Measurements from ENCODE around the gene NUSAP1. TPM values are rescaled to one million over a fixed set of nuclear protein-coding genes. Genes with fewer than 3 reads are reported as not detected.

The NUSAP1 gene
- polyA plus RNA-seq, 1 experiment, result 33.9 TPM

DNA sequence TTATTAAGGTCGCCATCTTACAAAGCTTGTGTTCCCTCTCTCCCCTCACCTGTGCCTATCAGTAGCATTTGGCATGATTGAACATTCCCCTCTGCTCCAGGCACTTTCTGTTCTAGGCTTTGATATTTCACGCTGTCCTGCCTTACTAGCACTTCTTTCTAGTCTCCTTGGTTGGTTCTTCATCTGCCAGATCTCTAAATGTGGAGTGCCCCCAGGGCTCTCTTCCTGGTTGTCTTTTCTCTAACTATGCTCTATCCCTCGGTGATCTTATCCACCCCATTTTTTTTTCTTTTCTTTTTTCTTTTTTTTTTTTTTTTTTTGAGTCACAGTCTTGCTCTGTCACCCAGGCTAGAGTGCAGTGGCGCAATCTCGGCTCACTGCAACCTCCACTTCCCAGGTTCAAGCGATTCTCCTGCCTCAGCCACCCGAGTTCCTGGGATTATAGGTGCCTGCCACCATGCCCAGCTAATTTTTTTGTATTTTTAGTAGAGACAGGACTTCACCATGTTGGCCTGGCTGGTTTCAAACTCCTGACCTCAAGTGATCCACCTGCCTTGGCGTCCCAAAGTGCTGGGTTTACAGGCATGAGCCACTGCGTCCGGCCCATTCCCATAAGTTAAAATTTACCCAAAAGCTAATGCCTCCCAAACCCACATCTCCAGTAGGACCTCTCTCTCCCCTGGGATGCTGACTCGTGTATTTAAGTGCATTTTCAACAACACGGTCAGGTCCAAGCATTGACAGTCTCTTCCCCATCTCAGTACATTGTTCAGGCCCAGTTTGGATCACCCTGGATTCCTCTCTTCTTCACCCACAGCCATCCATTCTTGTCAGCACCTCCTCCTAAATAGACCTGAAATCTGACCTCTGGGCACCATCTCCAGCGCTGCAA is 5.2 kb downstream of the NUSAP1 start:
- Histone ChIP-seq H3K27ac (ENCODE audit: low read depth, low read length) (no peak overlapping the region), H3K4me3 (ENCODE audit: low read depth, low read length) (no peak overlapping the region), H3K27me3 (ENCODE audit: control insufficient read depth, insufficient read depth, low read length) (no peaks in the 10 kb centered on the region), H3K9me3 (ENCODE audit: control insufficient read depth, insufficient read depth, low read length) (no peaks in the 10 kb centered on the region)
- no peak for DNase-seq (ENCODE audit: low read depth, low spot score)
- TF ChIP-seq, protein P1, sequence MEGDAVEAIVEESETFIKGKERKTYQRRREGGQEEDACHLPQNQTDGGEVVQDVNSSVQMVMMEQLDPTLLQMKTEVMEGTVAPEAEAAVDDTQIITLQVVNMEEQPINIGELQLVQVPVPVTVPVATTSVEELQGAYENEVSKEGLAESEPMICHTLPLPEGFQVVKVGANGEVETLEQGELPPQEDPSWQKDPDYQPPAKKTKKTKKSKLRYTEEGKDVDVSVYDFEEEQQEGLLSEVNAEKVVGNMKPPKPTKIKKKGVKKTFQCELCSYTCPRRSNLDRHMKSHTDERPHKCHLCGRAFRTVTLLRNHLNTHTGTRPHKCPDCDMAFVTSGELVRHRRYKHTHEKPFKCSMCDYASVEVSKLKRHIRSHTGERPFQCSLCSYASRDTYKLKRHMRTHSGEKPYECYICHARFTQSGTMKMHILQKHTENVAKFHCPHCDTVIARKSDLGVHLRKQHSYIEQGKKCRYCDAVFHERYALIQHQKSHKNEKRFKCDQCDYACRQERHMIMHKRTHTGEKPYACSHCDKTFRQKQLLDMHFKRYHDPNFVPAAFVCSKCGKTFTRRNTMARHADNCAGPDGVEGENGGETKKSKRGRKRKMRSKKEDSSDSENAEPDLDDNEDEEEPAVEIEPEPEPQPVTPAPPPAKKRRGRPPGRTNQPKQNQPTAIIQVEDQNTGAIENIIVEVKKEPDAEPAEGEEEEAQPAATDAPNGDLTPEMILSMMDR (IDR thresholded peaks at IDR 0.05; ENCODE audit: low read depth, low read length), result no peak
- ChIA-PET CTCF (no interaction called here), POLR2A (no interaction called here)

DNA sequence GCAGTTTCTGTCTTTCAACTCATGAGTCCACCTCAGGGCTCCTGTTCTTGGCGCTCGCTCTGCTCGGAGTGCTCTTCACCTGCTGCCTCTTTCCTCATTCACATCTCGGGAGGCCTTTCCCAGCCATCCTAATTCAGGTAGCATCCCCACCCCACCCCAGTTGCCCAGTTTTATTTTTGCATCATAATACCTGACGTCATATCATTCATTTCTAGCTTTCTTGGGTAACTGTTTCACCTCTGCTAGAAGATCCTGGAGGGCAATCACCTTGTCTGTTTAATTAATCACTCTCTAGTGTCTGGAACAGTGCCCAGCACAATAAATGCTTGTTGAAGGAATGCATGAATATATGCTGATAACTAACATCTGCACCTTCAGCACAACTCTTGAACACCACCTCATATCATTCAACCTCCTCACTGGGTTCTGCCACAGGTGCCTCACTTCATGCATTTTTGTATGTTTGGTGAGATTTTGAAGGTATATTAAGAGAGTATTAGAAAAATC is 7.6 kb downstream of the NUSAP1 start:
- Histone ChIP-seq H3K27me3 (ENCODE audit: control insufficient read depth, insufficient read depth, low read length) (no peaks in the 10 kb centered on the region), H3K27ac (ENCODE audit: low read depth, low read length) (no peak overlapping the region), H3K4me3 (ENCODE audit: low read depth, low read length) (no peak overlapping the region), H3K9me3 (ENCODE audit: control insufficient read depth, insufficient read depth, low read length) (no peaks in the 10 kb centered on the region)
- CTCF ChIA-PET, result no interaction called here
- no peak for DNase-seq (ENCODE audit: low read depth, low spot score)
- TF ChIP-seq, protein P1 (IDR thresholded peaks at IDR 0.05; ENCODE audit: low read depth, low read length), result no peak
- POLR2A ChIA-PET, result no interaction called here

DNA sequence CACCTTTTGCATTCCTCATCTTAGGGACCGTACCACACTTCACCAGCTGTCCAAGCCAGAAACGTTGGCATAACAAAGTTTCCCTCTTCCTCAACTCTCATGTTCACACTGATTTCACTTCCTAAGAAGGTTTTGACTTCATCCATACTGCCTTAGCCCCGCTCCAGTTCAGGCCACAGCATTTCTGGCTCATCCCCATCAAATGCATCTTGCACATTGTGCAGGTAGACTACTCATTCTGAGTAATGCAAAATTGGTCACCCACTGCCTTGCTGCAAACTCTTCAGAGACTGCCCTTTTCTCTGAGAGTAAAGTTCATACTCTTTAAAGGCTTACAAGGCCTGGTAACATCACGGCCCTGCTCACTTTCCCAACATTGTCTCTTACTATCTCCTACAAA is 8.8 kb downstream of the NUSAP1 start:
- H3K27me3 ChIP-seq (ENCODE audit: control insufficient read depth, insufficient read depth, low read length), result no peaks in the 10 kb centered on the region
- DNase-seq (ENCODE audit: low read depth, low spot score), result no peak
- H3K9me3 ChIP-seq (ENCODE audit: control insufficient read depth, insufficient read depth, low read length), result no peaks in the 10 kb centered on the region
- no peak overlapping the region for H3K27ac ChIP-seq (ENCODE audit: low read depth, low read length)
- ChIA-PET POLR2A (no interaction called here), CTCF (no interaction called here)
- TF ChIP-seq, protein P1 (IDR thresholded peaks at IDR 0.05; ENCODE audit: low read depth, low read length), result no peak
- H3K4me3 ChIP-seq (ENCODE audit: low read depth, low read length), result no peak overlapping the region

DNA sequence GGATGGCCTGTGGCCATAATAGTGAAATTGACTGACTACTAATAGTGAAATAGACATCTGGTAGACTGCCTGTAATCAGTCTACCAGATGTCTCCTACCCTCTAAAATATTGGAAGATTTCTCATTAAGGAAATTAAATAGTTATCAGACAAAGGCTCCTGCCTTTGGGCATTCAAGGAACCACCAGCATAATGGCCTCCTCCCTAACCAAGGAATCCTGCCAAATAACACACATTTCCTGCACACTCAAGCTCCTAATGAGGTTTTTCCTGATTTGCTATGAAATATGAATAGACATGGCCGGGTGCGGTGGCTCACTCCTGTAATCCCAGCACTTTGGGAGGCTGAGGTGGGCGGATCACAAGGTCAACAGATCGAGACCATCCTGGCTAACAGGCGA is 14.6 kb downstream of the NUSAP1 start:
- ChIA-PET POLR2A (no interaction called here), CTCF (no interaction called here)
- TF ChIP-seq, protein P1 (IDR thresholded peaks at IDR 0.05; ENCODE audit: low read depth, low read length), result no peak
- H3K9me3 ChIP-seq (ENCODE audit: control insufficient read depth, insufficient read depth, low read length), result no peaks in the 10 kb centered on the region
- H3K27me3 ChIP-seq (ENCODE audit: control insufficient read depth, insufficient read depth, low read length), result no peaks in the 10 kb centered on the region
- DNase-seq (ENCODE audit: low read depth, low spot score), result no peak
- no peak overlapping the region for H3K27ac ChIP-seq (ENCODE audit: low read depth, low read length)
- H3K4me3 ChIP-seq (ENCODE audit: low read depth, low read length), result no peak overlapping the region

DNA sequence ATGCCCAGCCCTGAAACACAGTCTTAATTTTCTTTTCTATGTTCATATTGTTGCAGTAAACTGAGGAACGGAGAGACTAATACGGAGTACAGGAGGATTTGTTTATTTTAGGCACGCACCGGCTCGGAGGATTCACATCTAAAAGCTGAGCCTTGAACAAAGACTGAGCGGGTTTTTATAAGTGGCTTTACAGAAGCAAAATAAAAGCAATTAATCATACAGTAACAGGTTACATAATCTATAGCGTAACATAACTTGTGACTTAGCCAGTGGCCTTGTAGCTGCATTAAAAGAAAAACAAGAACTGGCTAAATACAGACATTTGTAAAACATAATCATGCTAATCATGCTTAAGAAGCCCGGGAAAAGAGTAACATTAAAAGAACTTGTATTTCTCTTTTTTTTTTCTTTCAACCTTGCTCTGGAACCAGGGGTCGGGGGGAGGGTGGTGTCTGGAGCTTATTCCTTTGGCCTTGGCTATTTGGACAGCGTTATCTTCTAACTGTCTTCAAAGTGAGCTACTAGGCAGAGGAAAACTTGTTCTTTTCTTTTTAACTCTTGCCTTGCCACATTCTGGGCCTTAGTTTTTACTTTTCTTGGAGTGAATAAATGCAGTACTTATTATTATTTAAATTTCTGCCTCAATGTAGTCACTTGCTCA is 17.5 kb downstream of the NUSAP1 start:
- H3K27ac ChIP-seq (ENCODE audit: low read depth, low read length), result no peak overlapping the region
- DNase-seq (ENCODE audit: low read depth, low spot score), result no peak
- ChIA-PET CTCF (no interaction called here), POLR2A (no interaction called here)
- H3K9me3 ChIP-seq (ENCODE audit: control insufficient read depth, insufficient read depth, low read length), result no peaks in the 10 kb centered on the region
- no peaks in the 10 kb centered on the region for H3K27me3 ChIP-seq (ENCODE audit: control insufficient read depth, insufficient read depth, low read length)
- H3K4me3 ChIP-seq (ENCODE audit: low read depth, low read length), result no peak overlapping the region
- TF ChIP-seq, protein P1 (IDR thresholded peaks at IDR 0.05; ENCODE audit: low read depth, low read length), result no peak
